ENCODE results near the gene NTN5.
A peak's percentile ranks its signal among the peaks of the same experiment; 100 is the strongest.

Gene NTN5

GRCh38 chr19:48631225-48631624 is 41.6 kb downstream of the NTN5 start:
- FAIRE-seq (no peak), DNase-seq (ENCODE audit: low spot score) (no peak)

GRCh38 chr19:48630296-48631063 is 42.3 kb downstream of the NTN5 start:
- no peak for DNase-seq (ENCODE audit: low spot score)
- no peak for FAIRE-seq

GRCh38 chr19:48629599-48630295 is 43.1 kb downstream of the NTN5 start:
- FAIRE-seq (no peak), DNase-seq (ENCODE audit: low spot score) (no peak)

GRCh38 chr19:48629297-48629598 is 43.6 kb downstream of the NTN5 start:
- FAIRE-seq (no peak), DNase-seq (ENCODE audit: low spot score) (no peak)

- FAIRE-seq (no peak), DNase-seq (ENCODE audit: low spot score) (no peak)
These were observed 44.1 kb downstream of the NTN5 start for GRCh38 chr19:48628486-48629296.

- no peak for DNase-seq (ENCODE audit: low spot score)
- FAIRE-seq = no peak
These were observed 44.9 kb downstream of the NTN5 start for GRCh38 chr19:48627865-48628314.

GRCh38 chr19:48627201-48627864 is 45.5 kb downstream of the NTN5 start:
- DNase-seq (ENCODE audit: low spot score) (no peak), FAIRE-seq (no peak)

- FAIRE-seq = no peak
- no peak for DNase-seq (ENCODE audit: low spot score)
These were observed 46.9 kb downstream of the NTN5 start for GRCh38 chr19:48625891-48626327.

GRCh38 chr19:48624791-48625723 is 47.8 kb downstream of the NTN5 start:
- FAIRE-seq = no peak
- no peak for DNase-seq (ENCODE audit: low spot score)

GRCh38 chr19:48624067-48624594 is 48.7 kb downstream of the NTN5 start:
- DNase-seq (ENCODE audit: low spot score) = no peak
- FAIRE-seq = no peak

- FAIRE-seq (no peak), DNase-seq (ENCODE audit: low spot score) (no peak)
These were observed 49.2 kb downstream of the NTN5 start for GRCh38 chr19:48623556-48624066.

GRCh38 chr19:48619692-48620585 is 52.9 kb downstream of the NTN5 start:
- FAIRE-seq = no peak
- no peak for DNase-seq (ENCODE audit: low spot score)

- DNase-seq (ENCODE audit: low spot score) (peak; percentile 97), FAIRE-seq (peak; percentile 66)
These were observed 53.7 kb downstream of the NTN5 start, which contains the start of the genes RPL18 and SPHK2 for GRCh38 chr19:48618916-48619691. Gene RPL18 (minus strand): TSS chr19:48619178. CDS start chr19:48619143, 35 bp downstream. Gene SPHK2 (plus strand): TSS chr19:48619506. CDS start chr19:48620515, 1,009 bp downstream.

GRCh38 chr19:48618278-48618915 is 54.4 kb downstream of the NTN5 start:
- FAIRE-seq (no peak), DNase-seq (ENCODE audit: low spot score) (no peak)

- DNase-seq (ENCODE audit: low spot score) = no peak
- no peak for FAIRE-seq
These were observed 55.5 kb downstream of the NTN5 start for GRCh38 chr19:48617146-48617937.

- DNase-seq (ENCODE audit: low spot score) = no peak
- no peak for FAIRE-seq
These were observed 56.2 kb downstream of the NTN5 start for GRCh38 chr19:48616491-48617056.

Data from urothelium cell line (cell line).